ENCODE results near the gene OLFML2A. TPM values are rescaled to one million over a fixed set of nuclear protein-coding genes. Genes with fewer than 3 reads are reported as not detected.
"Not testable (repeated sequence)": the region's sequence is repeated elsewhere in the genome, so short reads cannot be mapped to it uniquely, and the experiment has no call there.

Gene OLFML2A
- total and polyA plus RNA-seq, 2 of the 13 experiments (the other 11 are each of a cell fraction or from before 2014, with no cell fraction given): 0.01 to 0.02 TPM

- H3K27ac ChIP-seq (ENCODE audit: extremely low read length, insufficient read depth, low read length); DNase-seq (ENCODE audit: low spot score); FAIRE-seq; H3K9ac ChIP-seq (ENCODE audit: insufficient read depth, low read depth, low read length); H3K27me3 ChIP-seq (ENCODE audit: control insufficient read depth in 1 of 2, insufficient read depth in 2 of 2, low read length in 2 of 2); in situ Hi-C loops (cut with HindIII; ENCODE audit: extremely low pct_ligation_motif_present, low pct_unique_long_range_greater_than_20kb); POLR2A ChIA-PET; H3K4me2 ChIP-seq (ENCODE audit: low read depth, low read length); ATAC-seq; CTCF ChIA-PET (ENCODE audit: low intra/inter-chr PET ratio, low total read pairs); H4K20me1 ChIP-seq (ENCODE audit: insufficient read depth, low read length); H3K4me3 ChIP-seq (replicated peaks in 1 of 3; ENCODE audit: insufficient read depth in 1 of 3, low read depth in 2 of 3, low read length in 3 of 3); BruUV-seq (replicated peaks); H2AFZ ChIP-seq (ENCODE audit: low read length); H3K9me3 ChIP-seq (ENCODE audit: low read length); H3K36me3 ChIP-seq (replicated peaks in 1 of 2; ENCODE audit: control insufficient read depth in 1 of 2, insufficient read depth in 2 of 2, low read length in 2 of 2); intact Hi-C loops (cut with micrococcal nuclease; ENCODE audit: unreplicated experiment): not testable (repeated sequence)
- Histone ChIP-seq H3K79me2 (ENCODE audit: insufficient read depth, low read length) (peaks cover 23% of the 10 kb centered on the region), H3K4me1 (ENCODE audit: insufficient read depth, low read length) (peaks cover 43% of the 10 kb centered on the region)
- TF ChIP-seq ZNF121 (CRISPR knock-in tag; IDR thresholded peaks at IDR 0.05): 0 out of 2 replicates have a peak, but pooled peaks have one; percentile 18
- WGBS (ENCODE audit: low lambda C conversion rate): over 99% methylated on average over 7 of the region's 7 CpGs
Measured at GRCh38 chr9:124738075-124738474, 38.9 kb upstream of the OLFML2A start.

- no peaks in the 10 kb centered on the region; a peak in 2 of 5 replicates for H3K36me3 ChIP-seq (replicated peaks in 1 of 2; ENCODE audit: control insufficient read depth in 1 of 2, insufficient read depth in 2 of 2, low read length in 2 of 2)
- no peak overlapping the region for H3K4me2 ChIP-seq (ENCODE audit: low read depth, low read length)
- ChIA-PET POLR2A (no interaction called here), CTCF (ENCODE audit: low intra/inter-chr PET ratio, low total read pairs) (no interaction called here)
- WGBS (ENCODE audit: low lambda C conversion rate): 50% methylated on average over 2 of the region's 2 CpGs
- DNase-seq (ENCODE audit: low spot score) (no peak), ATAC-seq (no peak), FAIRE-seq (no peak)
- intact Hi-C loops (cut with micrococcal nuclease; ENCODE audit: unreplicated experiment) (no loop called here), in situ Hi-C loops (cut with HindIII; ENCODE audit: extremely low pct_ligation_motif_present, low pct_unique_long_range_greater_than_20kb) (no loop called here)
- H2AFZ ChIP-seq (ENCODE audit: low read length): no peak overlapping the region
- H3K27ac ChIP-seq (ENCODE audit: extremely low read length, insufficient read depth, low read length): no peak overlapping the region
- H3K9ac ChIP-seq (ENCODE audit: insufficient read depth, low read depth, low read length): no peak overlapping the region
- no peak overlapping the region for H3K4me3 ChIP-seq (replicated peaks in 1 of 3; ENCODE audit: insufficient read depth in 1 of 3, low read depth in 2 of 3, low read length in 3 of 3)
- no TSS peak for BruUV-seq (replicated peaks)
- H4K20me1 ChIP-seq (ENCODE audit: insufficient read depth, low read length): no peaks in the 10 kb centered on the region
- H3K4me1 ChIP-seq (ENCODE audit: insufficient read depth, low read length): peaks cover 30% of the 10 kb centered on the region
- peaks cover 4% of the 10 kb centered on the region; the same call in 1 of the 2 replicates for H3K9me3 ChIP-seq (ENCODE audit: low read length)
- H3K79me2 ChIP-seq (ENCODE audit: insufficient read depth, low read length): peaks cover 32% of the 10 kb centered on the region
- no peaks in the 10 kb centered on the region; a peak in 1 of 5 replicates for H3K27me3 ChIP-seq (ENCODE audit: control insufficient read depth in 1 of 2, insufficient read depth in 2 of 2, low read length in 2 of 2)
- 0 out of 2 replicates have a peak, but pooled peaks have one; percentile 43 for TF ChIP-seq ADNP (CRISPR knock-in tag; IDR thresholded peaks at IDR 0.05)
- no peak for TF ChIP-seq ZNF557 (CRISPR knock-in tag; IDR thresholded peaks at IDR 0.05)
- TF ChIP-seq ZMYM4 (CRISPR knock-in tag; IDR thresholded peaks at IDR 0.05): peak; percentile 55; the same call in 1 of the 2 replicates
- no peak for TF ChIP-seq ZNF280B (CRISPR knock-in tag; IDR thresholded peaks at IDR 0.05; ENCODE audit: borderline replicate concordance)
- TF ChIP-seq ZNF777 (CRISPR knock-in tag; IDR thresholded peaks at IDR 0.05): no peak
- TF ChIP-seq SYNCRIP (IDR thresholded peaks at IDR 0.05; ENCODE audit: insufficient read depth, low read depth, low read length): no peak
- TF ChIP-seq RCOR2 (CRISPR knock-in tag; IDR thresholded peaks at IDR 0.05): peak; percentile 75
- no peak for TF ChIP-seq SMAD9 (CRISPR knock-in tag; IDR thresholded peaks at IDR 0.05)
- TF ChIP-seq ELF3 (CRISPR knock-in tag; IDR thresholded peaks at IDR 0.05): no peak
- TF ChIP-seq ZMYM2 (CRISPR knock-in tag; IDR thresholded peaks at IDR 0.05): peak; percentile 62; the same call in 1 of the 2 replicates
- TF ChIP-seq ZNF136 (CRISPR knock-in tag; IDR thresholded peaks at IDR 0.05; ENCODE audit: low read depth): no peak
- TF ChIP-seq GPN1 (CRISPR knock-in tag; IDR thresholded peaks at IDR 0.05; ENCODE audit: borderline replicate concordance): no peak
- TF ChIP-seq ZNF460 (CRISPR knock-in tag; IDR thresholded peaks at IDR 0.05; ENCODE audit: borderline replicate concordance): peak; percentile 97
- no peak for TF ChIP-seq PHB2 (IDR thresholded peaks at IDR 0.05; ENCODE audit: partially characterized antibody)
- TF ChIP-seq SMAD1 (CRISPR knock-in tag; IDR thresholded peaks at IDR 0.05; ENCODE audit: borderline replicate concordance, low read depth): no peak
- no peak for TF ChIP-seq SSRP1 (CRISPR knock-in tag; IDR thresholded peaks at IDR 0.05)
- TF ChIP-seq ZMAT3 (CRISPR knock-in tag; conservative IDR thresholded peaks at IDR 0.05): no peak
- TF ChIP-seq HNF4A (CRISPR knock-in tag; IDR thresholded peaks at IDR 0.05): peak; percentile 13; the same call in 1 of the 2 replicates
- TF ChIP-seq HMG20A (CRISPR knock-in tag; IDR thresholded peaks at IDR 0.05; ENCODE audit: borderline replicate concordance): no peak
- TF ChIP-seq NR2F6 (IDR thresholded peaks at IDR 0.05): peak; percentile 48; the same call in 1 of the 2 replicates
- TF ChIP-seq NR2F6 (CRISPR knock-in tag; IDR thresholded peaks at IDR 0.05): peak; percentile 81
Measured at GRCh38 chr9:124739360-124739759, 37.6 kb upstream of the OLFML2A start.

Data from HepG2 (cell line).